ENCODE measurements around the gene AHRR.

Gene AHRR

GRCh38 chr5:347712-348284, 26.3 kb downstream of the AHRR start:
- DNase-seq, result no peak

- no peak for DNase-seq
Observed at GRCh38 chr5:348726-349125, 27.2 kb downstream of the AHRR start.

- DNase-seq, result no peak
Observed at GRCh38 chr5:350355-350754, 28.8 kb downstream of the AHRR start.

- no peak for DNase-seq
Observed at GRCh38 chr5:351084-351920, 29.8 kb downstream of the AHRR start.

- DNase-seq, result no peak
Observed at GRCh38 chr5:351921-352245, 30.4 kb downstream of the AHRR start.

GRCh38 chr5:352639-353611, 31.4 kb downstream of the AHRR start:
- no peak for DNase-seq

- no peak for DNase-seq
Observed at GRCh38 chr5:353612-354580, 32.4 kb downstream of the AHRR start.

GRCh38 chr5:354581-355378, 33.3 kb downstream of the AHRR start:
- no peak for DNase-seq

GRCh38 chr5:355379-355935, 33.9 kb downstream of the AHRR start:
- DNase-seq, result no peak

GRCh38 chr5:355958-356357, 34.4 kb downstream of the AHRR start:
- DNase-seq, result no peak

- no peak for DNase-seq
Observed at GRCh38 chr5:359301-359897, 37.9 kb downstream of the AHRR start.

- no peak for DNase-seq
Observed at GRCh38 chr5:360257-361027, 38.9 kb downstream of the AHRR start.

- no peak for DNase-seq
Observed at GRCh38 chr5:362189-362588, 40.7 kb downstream of the AHRR start.

- no peak for DNase-seq
Observed at GRCh38 chr5:362978-363765, 41.7 kb downstream of the AHRR start.

- no peak for DNase-seq
Observed at GRCh38 chr5:364497-364896, 43.0 kb downstream of the AHRR start.

- DNase-seq, result no peak
Observed at GRCh38 chr5:366541-367357, 45.2 kb downstream of the AHRR start.

- no peak for DNase-seq
Observed at GRCh38 chr5:367358-368130, 46.0 kb downstream of the AHRR start.
